GM12878 (cell line): ENCODE data around the gene SGSH. TPM values are rescaled to one million over a fixed set of nuclear protein-coding genes. Genes with fewer than 3 reads are reported as not detected.

Experiments
- ATAC-seq: fragments of 200-7000 bp; cut with Tn5 transposase; 3 replicates; pipeline ENCODE4 v1.9.1; 2020; ENCODE audit warnings: mild to moderate bottlenecking, moderate library complexity
- BruUV-seq: library from RNA; stranded (reverse); fragments of 400-500 nt; replicated peaks from 2 replicates; lab custom pipeline; 2021; lab: Mats Ljungman, UMichigan
- CTCF ChIA-PET: fragments of 300-600 bp; sonication (Branson Sonifier 250); formaldehyde crosslinking; extraction: SDS; loops from one replicate; lab custom pipeline; 2021; ENCODE audit warnings: inconsistent platforms; lab: Yijun Ruan, JAX
- POLR2A ChIA-PET: fragments of 350-600 bp; formaldehyde crosslinking; extraction: SDS; loops from one replicate; lab custom pipeline; 2021; ENCODE audit warnings: inconsistent platforms; lab: Charles Lee
- RAD21 ChIA-PET: fragments of 300-600 bp; sonication (Branson Sonifier 250); formaldehyde crosslinking; loops from one replicate; lab custom pipeline; 2023; ENCODE audit warnings: antibody characterized with exemption; ENCODE audit not compliant: unreplicated experiment; lab: Charles Lee
- SMC1A ChIA-PET: fragments of 300-600 bp; sonication (Branson Sonifier 250); formaldehyde crosslinking; loops from one replicate; lab custom pipeline; 2023; ENCODE audit not compliant: unreplicated experiment, uncharacterized antibody; lab: Charles Lee
- DNase-seq: peaks from one replicate; pipeline ENCODE4 v3.0.0-alpha.2; 2011; ENCODE audit warnings: low read depth, low spot score
- FAIRE-seq: peaks from 3 replicates; lab custom pipeline; 2011; peaks lifted over from hg19 to GRCh38; lab: Jason Lieb, UNC
- H2AFZ ChIP-seq: 2 replicates; pipeline ENCODE4 v1.6.0; 2011; ENCODE audit warnings: low read depth, low read length, control low read depth; ENCODE audit not compliant: control insufficient read depth
- H3K27ac ChIP-seq: 2 replicates; pipeline ENCODE4 v1.5.1; 2011; ENCODE audit warnings: control low read depth; ENCODE audit not compliant: control insufficient read depth, insufficient read depth
- H3K27me3 ChIP-seq, 2 experiments: replicated peaks in 1 of 2; 2 replicates each; pipeline versions ENCODE4 v1.6.0 to v1.6.1; 2011; ENCODE audit warnings: low read length in 1 of 2; ENCODE audit not compliant: control insufficient read depth in 2 of 2, insufficient read depth in 2 of 2
- H3K36me3 ChIP-seq, 2 experiments: 2 replicates each; pipeline ENCODE4 v1.5.1; 2011; ENCODE audit warnings: low read length in 1 of 2; ENCODE audit not compliant: control insufficient read depth in 2 of 2, insufficient read depth in 2 of 2
- H3K4me1 ChIP-seq: 2 replicates; pipeline ENCODE4 v1.6.1; 2011; ENCODE audit warnings: mild to moderate bottlenecking, low read length, moderate library complexity, mixed read lengths; ENCODE audit not compliant: control insufficient read depth, insufficient read depth
- H3K4me2 ChIP-seq: 2 replicates; pipeline ENCODE4 v1.6.0; 2011; ENCODE audit warnings: control low read depth; ENCODE audit not compliant: control insufficient read depth, insufficient read depth
- H3K4me3 ChIP-seq: fragments of 200-600 bp; sonication (generic); 2 replicates; pipeline ENCODE4 v1.5.1; 2016
- H3K79me2 ChIP-seq: 2 replicates; pipeline ENCODE4 v1.6.0; 2011; ENCODE audit warnings: low read length; ENCODE audit not compliant: control insufficient read depth, insufficient read depth
- H3K9ac ChIP-seq: 2 replicates; pipeline ENCODE4 v1.8.0; 2011; ENCODE audit warnings: low read length, control low read depth, mixed read lengths; ENCODE audit not compliant: control insufficient read depth, insufficient read depth
- H3K9me3 ChIP-seq: replicated peaks from 3 replicates; pipeline ENCODE4 v1.5.1; 2011; ENCODE audit warnings: mild to moderate bottlenecking, low read length; ENCODE audit not compliant: control insufficient read depth, insufficient read depth
- H4K20me1 ChIP-seq: 2 replicates; pipeline ENCODE4 v1.6.0; 2011; ENCODE audit not compliant: control insufficient read depth, insufficient read depth
- ATF3 ChIP-seq: IDR thresholded peaks from 2 replicates; pipeline ENCODE4 v1.6.1; 2011; ENCODE audit warnings: low read depth, mild to moderate bottlenecking, low read length, moderate library complexity, borderline replicate concordance; ENCODE audit errors: extremely low read depth
- DPF2 ChIP-seq: fragments of 450-650 bp; IDR thresholded peaks from 2 replicates; pipeline ENCODE4 v1.6.1; 2017; ENCODE audit warnings: mild to moderate bottlenecking
- IRF5 ChIP-seq: fragments of 450-650 bp; IDR thresholded peaks from 2 replicates; pipeline ENCODE4 v1.6.1; 2017; ENCODE audit warnings: borderline replicate concordance
- NFIC ChIP-seq: IDR thresholded peaks from 2 replicates; pipeline ENCODE4 v1.6.1; 2012; ENCODE audit warnings: low read depth, mild to moderate bottlenecking, inconsistent platforms, low read length, moderate library complexity
- RAD21 ChIP-seq: IDR thresholded peaks from 2 replicates; pipeline ENCODE4 v1.6.1; 2011; ENCODE audit warnings: mild to moderate bottlenecking, low read depth, low read length, moderate library complexity; ENCODE audit not compliant: insufficient read depth
- RAD51 ChIP-seq: fragments of 450-650 bp; IDR thresholded peaks from 2 replicates; pipeline ENCODE4 v1.6.1; 2016; ENCODE audit warnings: moderate library complexity, mild to moderate bottlenecking, inconsistent platforms
- RB1 ChIP-seq: fragments of 450-650 bp; formaldehyde crosslinking; IDR thresholded peaks from 2 replicates; pipeline ENCODE4 v1.6.1; 2017; ENCODE audit warnings: mild to moderate bottlenecking, borderline replicate concordance
- RUNX3 ChIP-seq: IDR thresholded peaks from 2 replicates; pipeline ENCODE4 v1.6.1; 2012; ENCODE audit warnings: low read length, inconsistent platforms
- STAT3 ChIP-seq: IDR thresholded peaks from 2 replicates; pipeline ENCODE4 v1.6.1; 2011; ENCODE audit warnings: low read depth, low read length, improper control_type of control experiment
- TAF1 ChIP-seq: IDR thresholded peaks from 2 replicates; pipeline ENCODE4 v1.6.1; 2011; ENCODE audit warnings: mild to moderate bottlenecking, low read depth, low read length, borderline replicate concordance
- ZBTB11 ChIP-seq: fragments of 450-650 bp; formaldehyde crosslinking; IDR thresholded peaks from 2 replicates; pipeline ENCODE4 v1.5.0; 2022; ENCODE audit warnings: mild to moderate bottlenecking, missing genetic modification characterization
- ZBTB4 ChIP-seq: fragments of 450-650 bp; formaldehyde crosslinking; IDR thresholded peaks from 2 replicates; pipeline ENCODE4 v1.4.0; 2022; ENCODE audit warnings: mild to moderate bottlenecking, moderate library complexity
- WGBS: methylation state at CpG from one replicate; pipeline ENCODE4 v1.1.6; 2016; ENCODE audit warnings: low lambda C conversion rate; ENCODE audit not compliant: insufficient replicate concordance, insufficient coverage; ENCODE audit errors: missing lambda C conversion rate; 5-methylcytosine and 5-hydroxymethylcytosine counted together
- in situ Hi-C: fragments of 300-500 bp; cut with MboI; formaldehyde crosslinking; loops from 9 replicates; pipeline ENCODE4 v1.14.3; 2018; ENCODE audit warnings: mixed read lengths
- intact Hi-C: fragments of 100-400 bp; cut with micrococcal nuclease; formaldehyde crosslinking; loops from one replicate; pipeline ENCODE4 v1.14.2; 2022; ENCODE audit not compliant: unreplicated experiment
- polyA plus RNA-seq, 11 experiments: library from polyadenylated mRNA; depleted of rRNA in 4 of 11; unstranded in 6 of 11; stranded (reverse) in 5 of 11; fragments of >200 nt; fragmentation: Nextera tagmentation in 4 of 11; fragmentation: Illumina TruSeq in 1 of 11; extraction: Ambion mirVana in 4 of 11; extraction: Trizol in 1 of 11; gene quantifications; 1 replicate in 1 of 11; 2 replicates in 10 of 11; pipeline versions ENCODE4 v1.2.1 to v1.2.3, GENCODE V29; 2011 to 2016; ENCODE audit warnings: inconsistent platforms in 2 of 11, missing spikeins in 2 of 11, low read depth in 1 of 11
- total RNA-seq, 4 experiments: library from RNA; depleted of rRNA in 3 of 4; stranded (reverse); fragments of >200 nt in 3 of 4; fragmentation: Illumina TruSeq in 1 of 4; extraction: Trizol in 1 of 4; gene quantifications; 2 replicates each; pipeline versions ENCODE4 v1.2.1 to v1.2.3, GENCODE V29; 2013 to 2021

SGSH gene
- total and polyA plus RNA-seq, 10 of the 15 experiments (the other 5 are each of a cell fraction or from before 2014, with no cell fraction given) = 0.13 to 17.2 (median 6.0) TPM

GRCh38 chr17:80263253-80264204 is 43.4 kb upstream of the SGSH start (continued):
- TF ChIP-seq RB1 = no peak

- peak overlapping the region; percentile 73 for H3K27ac ChIP-seq
- ChIA-PET POLR2A (interaction anchor here (0.6 kb wide), 1 partner anchor 45 kb away, joined by 9 read pairs; no protein-coding TSS in a partner anchor), SMC1A (no interaction called here)
- no peak for TF ChIP-seq ZBTB11 (CRISPR knock-in tag)
- no peak for TF ChIP-seq TAF1
- TF ChIP-seq DPF2 = no peak
- no peak for TF ChIP-seq ATF3
- no peak for TF ChIP-seq RAD51
- no peak for TF ChIP-seq RUNX3
- TF ChIP-seq STAT3 = no peak
- no peak for TF ChIP-seq NFIC
- no peak for TF ChIP-seq IRF5
- TF ChIP-seq ZBTB4 (CRISPR knock-in tag) = no peak
- TF ChIP-seq RAD21 = no peak
Measured at GRCh38 chr17:80262775-80263244, 42.7 kb upstream of the SGSH start.

More at GRCh38 chr17:80262775-80263244, 42.7 kb upstream of the SGSH start:
- peaks cover 57% of the 10 kb centered on the region for H3K79me2 ChIP-seq
- no peaks in the 10 kb centered on the region for H3K27me3 ChIP-seq
- intact Hi-C loops = no loop called here
- no peak overlapping the region for H2AFZ ChIP-seq
- H3K4me3 ChIP-seq = peak overlapping the region; percentile 97
- ChIA-PET RAD21 (interaction anchor here (4.3 kb wide), 1 partner anchor 43 kb away, joined by 10 read pairs; the partner anchor contains the start of genes SGSH and SLC26A11), CTCF (interaction anchor here (1.2 kb wide), 1 partner anchor 161 kb away, joined by 4 read pairs; the partner anchor contains the start of gene GAA)
- H3K9ac ChIP-seq = peak overlapping the region; percentile 80
- BruUV-seq = no TSS peak
- FAIRE-seq = no peak
- WGBS = 71% methylated on average over 8 of the region's 8 CpGs
- in situ Hi-C loops = no loop called here
- DNase-seq = no peak
- peaks cover 0 to 13% of the 10 kb centered on the region in 2 experiments; a peak in 1 of 4 replicates for H3K36me3 ChIP-seq
- no peaks in the 10 kb centered on the region for H3K9me3 ChIP-seq
- H4K20me1 ChIP-seq = peaks cover 5% of the 10 kb centered on the region; the same call in 1 of the 2 replicates
- ATAC-seq = no peak
- peak overlapping the region; percentile 56 for H3K4me2 ChIP-seq
- peaks cover 47% of the 10 kb centered on the region for H3K4me1 ChIP-seq
